Right lobe of liver (tissue), 6 donors: Measurements from ENCODE around the gene TTC9. TPM values are rescaled to one million over a fixed set of nuclear protein-coding genes. Genes with fewer than 3 reads are reported as not detected.

ENCODE experiments used
- ATAC-seq, 4 donors: fragments of 200-7000 bp; cut with Tn5 transposase; one replicate each; pipeline ENCODE4 v1.9.1; 2020; ENCODE audit warnings: mild to moderate bottlenecking in 4 of 4, moderate library complexity in 4 of 4
- DNase-seq, 3 donors: peaks; one replicate each; pipeline ENCODE4 v3.0.0-alpha.2; 2020
- H3K27ac ChIP-seq, 3 donors: fragments of 200-600 bp; one replicate each; pipeline ENCODE4 v1.8.0; 2022
- H3K27me3 ChIP-seq, 2 donors: fragments of 200-600 bp; one replicate each; pipeline ENCODE4 v1.8.0; 2022
- H3K36me3 ChIP-seq, 4 donors: fragments of 200-600 bp; sonication (generic) in 1 of 4; one replicate each; pipeline versions ENCODE4 v1.5.1 to v1.8.0; 2017 to 2022; ENCODE audit warnings: control low read depth in 1 of 4
- H3K4me1 ChIP-seq, 4 donors: fragments of 200-600 bp; sonication (generic) in 1 of 4; one replicate each; pipeline versions ENCODE4 v1.5.1 to v1.8.0; 2017 to 2022; ENCODE audit warnings: control low read depth in 1 of 4
- H3K4me3 ChIP-seq, 3 donors: fragments of 200-600 bp; one replicate each; pipeline ENCODE4 v1.8.0; 2022
- H3K9me3 ChIP-seq, 4 donors: fragments of 200-600 bp; sonication (generic) in 1 of 4; one replicate each; pipeline versions ENCODE4 v1.5.1 to v1.8.0; 2017 to 2022; ENCODE audit warnings: control low read depth in 1 of 4
- POLR2A ChIP-seq: fragments of 450-650 bp; IDR thresholded peaks from one replicate; pipeline ENCODE4 v1.6.1; 2017; ENCODE audit warnings: antibody characterized with exemption, mild to moderate bottlenecking
- WGBS: methylation state at CpG from one replicate; pipeline ENCODE4 v1.1.6; 2018; ENCODE audit warnings: low coverage, low lambda C conversion rate; ENCODE audit not compliant: insufficient coverage; ENCODE audit errors: missing lambda C conversion rate; 5-methylcytosine and 5-hydroxymethylcytosine counted together
- intact Hi-C, 2 donors: fragments of 100-400 bp; cut with DNase I; formaldehyde crosslinking; loops; one replicate each; pipeline versions ENCODE4 v1.11.2 to v1.14.1; 2022
- total RNA-seq, 6 experiments: library from RNA; depleted of rRNA in 2 of 6; stranded (reverse); fragments of >200 nt in 2 of 6; fragmentation: NEBNext Ultra II Directional in 3 of 6; extraction: Animal tissue kit (Norgen Biotek cat#: 25700) in 3 of 6; gene quantifications; one replicate each; pipeline versions ENCODE4 v1.1.0 to v1.2.4, GENCODE V29; 2016 to 2023
- TF ChIP-seq, protein P1 (sequence below), 4 donors: fragments of 200-600 bp in 3 of 4; fragments of 450-650 bp in 1 of 4; IDR thresholded peaks; one replicate each; pipeline versions ENCODE4 v1.5.1 to v1.8.0; 2016 to 2022; ENCODE audit warnings: antibody characterized with exemption in 4 of 4, mild to moderate bottlenecking in 2 of 4
- donor health status: DM: no; HTN: yes; CAD: no.
- donor health status: DM: no; HTN: no; CAD: no.
- donor health status: DM: no; HTN: no; CAD: no.
- donor health status: DM: no; HTN: yes; CAD: no.
- donor health status: DM: no; HTN: yes; CAD: no.

TTC9 gene
- total RNA-seq, 6 experiments from 2014 or later = 0.15 to 5.5 (median 2.8) TPM

DNA sequence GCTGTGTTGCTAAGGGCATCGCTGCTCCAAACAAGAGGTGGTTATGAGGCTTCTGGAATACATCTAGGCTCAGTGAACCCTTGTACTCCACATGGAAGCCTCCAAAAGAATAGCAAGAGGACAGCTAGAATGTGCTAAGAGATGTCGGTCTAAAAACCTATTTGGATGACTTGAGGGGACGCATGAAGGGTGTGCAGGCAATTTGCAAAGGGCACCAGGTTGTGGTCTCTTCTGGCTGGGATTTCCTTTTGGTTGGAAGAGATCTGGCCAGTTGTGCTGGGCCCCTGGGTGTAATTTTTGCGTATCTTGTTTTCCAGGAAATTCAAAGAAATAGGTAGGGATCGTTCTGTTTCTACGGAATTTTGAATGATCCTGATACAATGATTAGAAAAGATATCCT is 4.2 kb downstream of the TTC9 start:
- intact Hi-C loops = no loop called here
- Histone ChIP-seq H3K9me3 (no peaks in the 10 kb centered on the region), H3K27me3 (no peaks in the 10 kb centered on the region), H3K4me3 (no peak overlapping the region), H3K36me3 (no peaks in the 10 kb centered on the region), H3K27ac (no peak overlapping the region), H3K4me1 (peaks cover 0 to 7% (median 0%) of the 10 kb centered on the region in 4 donors)
- TF ChIP-seq, protein P1, sequence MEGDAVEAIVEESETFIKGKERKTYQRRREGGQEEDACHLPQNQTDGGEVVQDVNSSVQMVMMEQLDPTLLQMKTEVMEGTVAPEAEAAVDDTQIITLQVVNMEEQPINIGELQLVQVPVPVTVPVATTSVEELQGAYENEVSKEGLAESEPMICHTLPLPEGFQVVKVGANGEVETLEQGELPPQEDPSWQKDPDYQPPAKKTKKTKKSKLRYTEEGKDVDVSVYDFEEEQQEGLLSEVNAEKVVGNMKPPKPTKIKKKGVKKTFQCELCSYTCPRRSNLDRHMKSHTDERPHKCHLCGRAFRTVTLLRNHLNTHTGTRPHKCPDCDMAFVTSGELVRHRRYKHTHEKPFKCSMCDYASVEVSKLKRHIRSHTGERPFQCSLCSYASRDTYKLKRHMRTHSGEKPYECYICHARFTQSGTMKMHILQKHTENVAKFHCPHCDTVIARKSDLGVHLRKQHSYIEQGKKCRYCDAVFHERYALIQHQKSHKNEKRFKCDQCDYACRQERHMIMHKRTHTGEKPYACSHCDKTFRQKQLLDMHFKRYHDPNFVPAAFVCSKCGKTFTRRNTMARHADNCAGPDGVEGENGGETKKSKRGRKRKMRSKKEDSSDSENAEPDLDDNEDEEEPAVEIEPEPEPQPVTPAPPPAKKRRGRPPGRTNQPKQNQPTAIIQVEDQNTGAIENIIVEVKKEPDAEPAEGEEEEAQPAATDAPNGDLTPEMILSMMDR (IDR thresholded peaks at IDR 0.05) = no peak
- TF ChIP-seq POLR2A = no peak
- no peak for ATAC-seq
- 97% methylated on average over 6 of the region's 6 CpGs for WGBS
- DNase-seq = no peak

DNA sequence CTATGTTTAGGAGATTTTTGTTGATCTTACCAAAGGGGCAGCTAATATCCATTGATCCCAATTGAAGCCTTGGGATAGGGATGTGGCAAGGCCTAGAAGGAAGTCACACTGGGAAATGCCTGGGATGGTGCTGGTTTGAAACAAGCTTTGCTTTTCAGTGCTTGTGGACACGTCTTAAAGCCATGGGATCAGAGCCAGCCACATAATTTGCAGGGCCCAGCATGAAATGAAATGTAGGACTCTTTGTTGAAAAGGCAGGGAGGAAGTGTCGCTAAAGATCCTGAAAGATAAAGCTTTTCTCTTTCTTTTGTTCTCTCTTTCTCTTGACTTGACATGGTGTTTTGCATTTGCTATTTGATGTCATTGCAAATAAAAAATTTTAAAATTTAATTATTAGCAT is 5.0 kb downstream of the TTC9 start:
- H3K27ac ChIP-seq = no peak overlapping the region
- peaks cover 0 to 3% (median 0%) of the 10 kb centered on the region in 4 donors for H3K4me1 ChIP-seq
- WGBS = 59% methylated on average over 2 of the region's 2 CpGs
- no peak overlapping the region for H3K4me3 ChIP-seq
- TF ChIP-seq, protein P1 (IDR thresholded peaks at IDR 0.05) = no peak
- no peak for TF ChIP-seq POLR2A
- no peaks in the 10 kb centered on the region for H3K9me3 ChIP-seq
- no peaks in the 10 kb centered on the region for H3K27me3 ChIP-seq
- DNase-seq (no peak), ATAC-seq (no peak)
- H3K36me3 ChIP-seq = no peaks in the 10 kb centered on the region
- intact Hi-C loops = no loop called here

DNA sequence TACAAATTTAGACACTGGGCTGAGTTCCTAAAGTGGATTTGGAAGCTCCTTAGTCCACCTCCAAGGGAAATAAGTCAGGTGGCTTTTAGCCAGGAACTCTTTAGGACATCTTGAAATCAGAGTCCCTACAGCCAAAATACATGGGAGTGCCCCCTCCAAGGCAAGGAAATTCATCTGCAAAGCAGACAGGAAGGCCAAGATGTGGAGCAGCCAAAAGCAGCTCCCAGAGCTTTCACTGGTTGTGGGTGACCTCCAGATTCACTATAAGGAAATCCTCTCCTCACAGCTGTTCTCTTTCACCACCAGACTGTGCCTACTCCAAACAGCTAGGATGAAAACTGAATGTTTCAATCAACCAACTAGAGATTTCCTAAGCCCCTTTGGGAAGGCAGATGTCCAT is 6.6 kb downstream of the TTC9 start:
- intact Hi-C loops = no loop called here
- no peaks in the 10 kb centered on the region for H3K36me3 ChIP-seq
- no peak for ATAC-seq
- no peaks in the 10 kb centered on the region for H3K9me3 ChIP-seq
- H3K4me3 ChIP-seq = no peak overlapping the region
- no peak for DNase-seq
- no peaks in the 10 kb centered on the region for H3K27me3 ChIP-seq
- TF ChIP-seq, protein P1 (IDR thresholded peaks at IDR 0.05) = no peak
- no peak for TF ChIP-seq POLR2A
- H3K4me1 ChIP-seq = no peaks in the 10 kb centered on the region
- no peak overlapping the region for H3K27ac ChIP-seq

DNA sequence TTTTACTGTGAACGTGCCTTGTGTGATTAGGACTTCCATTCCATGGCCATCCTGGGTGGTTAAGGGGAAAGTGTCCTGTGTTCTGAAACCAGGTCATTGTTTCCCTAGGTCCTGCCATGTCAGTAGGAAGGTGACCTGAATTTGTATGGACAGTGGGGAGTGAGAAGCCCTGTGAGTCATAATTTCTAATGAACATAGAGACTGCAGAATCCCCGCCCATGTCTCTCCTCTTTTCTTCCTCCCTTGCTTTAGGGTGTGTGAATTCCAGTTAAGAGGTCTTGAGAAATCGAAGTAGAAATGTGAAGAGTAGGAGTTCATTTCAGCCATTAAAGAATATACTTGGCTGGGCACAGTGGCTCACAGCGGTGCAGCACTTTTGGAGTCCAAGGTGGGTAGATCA is 8.1 kb downstream of the TTC9 start:
- H3K27me3 ChIP-seq = no peaks in the 10 kb centered on the region
- no peak overlapping the region for H3K4me3 ChIP-seq
- TF ChIP-seq, protein P1 (IDR thresholded peaks at IDR 0.05) = no peak
- TF ChIP-seq POLR2A = no peak
- WGBS = 89% methylated on average over 3 of the region's 4 CpGs
- H3K9me3 ChIP-seq = no peaks in the 10 kb centered on the region
- no peaks in the 10 kb centered on the region for H3K36me3 ChIP-seq
- DNase-seq = no peak
- no peaks in the 10 kb centered on the region for H3K4me1 ChIP-seq
- ATAC-seq = no peak
- no peak overlapping the region for H3K27ac ChIP-seq
- intact Hi-C loops = no loop called here

DNA sequence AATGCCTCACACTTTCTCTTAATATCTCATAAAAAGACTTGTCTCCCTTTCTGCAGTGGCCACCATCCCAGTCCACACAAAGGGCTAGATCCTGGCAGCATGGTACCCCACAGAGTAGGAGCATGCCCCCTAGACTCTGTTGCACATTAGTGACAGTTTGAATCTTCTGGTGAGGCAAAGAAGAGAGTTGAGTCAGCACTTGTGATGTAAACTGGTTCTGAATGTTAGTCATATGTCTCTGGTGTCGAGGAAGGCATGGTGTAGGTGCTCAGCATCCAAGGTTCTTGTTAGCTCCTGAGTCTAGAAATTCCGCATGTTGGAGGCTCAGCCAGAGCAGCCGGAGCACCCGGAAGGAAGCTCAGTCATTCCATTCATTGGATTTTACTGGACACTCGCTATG is 9.8 kb downstream of the TTC9 start:
- no peaks in the 10 kb centered on the region for H3K27me3 ChIP-seq
- no peaks in the 10 kb centered on the region for H3K9me3 ChIP-seq
- no peak overlapping the region for H3K27ac ChIP-seq
- 100% methylated on average over 2 of the region's 5 CpGs for WGBS
- intact Hi-C loops = no loop called here
- TF ChIP-seq, protein P1 (IDR thresholded peaks at IDR 0.05) = no peak
- TF ChIP-seq POLR2A = no peak
- no peaks in the 10 kb centered on the region for H3K4me1 ChIP-seq
- H3K36me3 ChIP-seq = no peaks in the 10 kb centered on the region
- DNase-seq (no peak), ATAC-seq (no peak)
- no peak overlapping the region for H3K4me3 ChIP-seq
